ENCODE data around the gene VPS37C.

The VPS37C gene

GRCh38 chr11:61152816-61153592, 8.2 kb downstream of the VPS37C start:
- no peak for DNase-seq

DNA sequence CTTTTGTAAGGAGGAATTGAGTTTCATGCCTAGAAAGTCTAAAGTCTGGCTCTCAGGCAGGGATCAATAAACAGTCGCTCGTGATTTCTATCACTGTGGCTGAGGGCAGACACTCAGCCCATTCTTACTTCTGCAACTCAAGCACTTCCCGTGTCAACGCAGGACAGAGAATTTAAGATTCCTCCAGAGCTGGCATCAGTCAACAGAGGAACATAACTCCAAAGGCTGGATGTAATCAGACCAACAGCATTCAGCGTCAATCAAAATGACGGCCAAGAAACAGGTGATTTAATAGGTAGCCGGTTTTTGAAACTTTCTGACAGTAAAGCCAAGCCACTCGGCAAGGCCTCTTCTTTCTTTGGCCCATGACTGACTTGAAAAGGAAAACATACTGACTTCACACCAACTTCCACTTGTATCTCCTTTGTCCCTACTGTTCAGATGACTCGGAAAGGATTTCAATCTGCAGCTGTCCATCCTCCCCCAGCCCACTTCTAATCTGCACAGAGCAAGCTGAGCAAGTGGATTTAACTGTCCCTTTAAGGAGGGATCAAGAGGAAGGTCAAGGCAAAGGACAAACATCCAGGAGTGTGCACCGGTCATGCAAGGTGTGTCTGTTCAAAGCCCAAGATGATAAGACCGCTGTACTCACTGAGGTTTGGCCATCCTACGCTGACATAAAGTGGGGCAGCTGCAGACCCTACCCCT, 9.5 kb downstream of the VPS37C start:
- no peak for DNase-seq

GRCh38 chr11:61150706-61151544, 10.3 kb downstream of the VPS37C start:
- no peak for DNase-seq

GRCh38 chr11:61149624-61150615, 11.3 kb downstream of the VPS37C start:
- DNase-seq: no peak

- no peak for DNase-seq
These were observed 13.2 kb downstream of the VPS37C start for GRCh38 chr11:61147791-61148620.

GRCh38 chr11:61147271-61147670, 14.0 kb downstream of the VPS37C start:
- no peak for DNase-seq

GRCh38 chr11:61146416-61146815, 14.8 kb downstream of the VPS37C start:
- no peak for DNase-seq

DNA sequence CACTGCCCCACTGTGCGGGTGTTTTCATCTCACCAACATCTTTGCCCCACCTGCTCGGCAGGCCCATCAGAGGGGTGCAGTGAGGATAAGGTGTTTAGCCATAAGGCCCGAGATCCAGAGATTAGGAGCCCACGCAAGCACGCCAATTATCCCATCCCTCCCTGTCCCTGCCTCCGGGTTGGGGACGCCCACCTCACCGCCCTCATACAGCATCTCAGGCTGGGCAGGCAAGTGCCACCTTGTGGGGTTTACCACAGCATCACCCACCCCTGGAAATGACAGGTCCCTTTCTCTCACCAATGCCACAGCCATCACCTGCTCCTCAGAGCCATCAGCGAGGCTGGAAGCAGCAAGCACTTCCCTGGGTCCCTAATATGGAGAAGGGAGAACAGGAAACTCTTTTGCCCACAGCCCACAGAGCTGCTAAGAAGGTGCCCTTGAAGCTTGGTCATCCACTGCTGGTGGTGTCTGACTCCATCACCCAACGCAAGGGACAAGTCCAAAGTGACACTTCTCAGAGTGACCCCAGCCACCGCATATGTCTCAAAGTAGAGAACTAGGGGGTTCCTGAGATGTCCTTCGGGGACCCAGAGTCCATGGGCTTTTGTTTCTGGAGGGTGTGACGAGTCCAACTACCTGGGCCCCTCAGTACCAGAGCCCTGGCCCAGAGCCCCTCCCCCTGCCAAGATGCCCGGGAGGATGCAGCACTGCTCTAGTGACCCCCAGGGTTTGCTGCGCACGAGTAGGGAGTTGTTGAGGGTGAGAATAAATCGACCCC, 15.8 kb downstream of the VPS37C start:
- no peak for DNase-seq

GRCh38 chr11:61144511-61145179, 16.6 kb downstream of the VPS37C start:
- DNase-seq: no peak

DNA sequence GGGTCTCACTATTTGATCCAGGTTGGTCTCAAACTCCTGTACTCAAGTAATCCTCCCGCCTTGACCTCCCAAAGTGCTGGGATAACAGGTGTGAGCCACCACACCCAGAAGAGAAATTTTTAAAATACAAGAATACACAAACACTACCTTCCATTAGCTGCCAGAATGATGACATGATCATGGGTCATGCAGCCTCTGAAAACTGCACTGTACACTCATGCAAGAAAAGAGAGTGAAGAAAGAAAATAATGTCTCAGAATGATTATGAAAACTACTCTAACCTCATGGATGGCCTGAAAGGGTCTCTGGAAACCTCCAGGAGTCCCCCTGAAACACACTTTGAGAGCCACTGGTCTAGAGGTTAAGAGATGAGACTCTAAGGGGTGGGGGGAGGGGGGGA, 18.8 kb downstream of the VPS37C start:
- no peak for DNase-seq

- DNase-seq: no peak
These were observed 19.6 kb downstream of the VPS37C start for GRCh38 chr11:61141601-61142028.

DNA sequence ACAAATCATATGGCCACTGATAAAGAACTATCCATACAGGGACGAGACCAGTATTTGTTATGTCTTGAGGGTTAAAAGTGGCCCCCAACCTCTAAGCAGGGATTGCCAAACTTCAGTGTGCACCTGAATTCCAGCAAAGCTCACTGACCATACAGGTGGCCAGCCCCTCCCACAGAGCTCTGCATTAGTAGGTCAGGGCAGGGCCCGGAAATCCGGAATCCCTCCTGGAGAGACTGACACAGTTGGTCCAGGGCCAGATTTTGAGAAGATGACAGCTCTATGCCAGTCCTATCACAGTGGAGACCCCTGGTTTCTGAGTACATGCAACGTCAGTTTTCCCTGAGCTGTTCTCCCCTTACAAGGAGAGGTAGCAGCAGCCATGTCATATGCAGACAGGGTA, 20.8 kb downstream of the VPS37C start:
- DNase-seq: no peak

GRCh38 chr11:61139387-61139786, 21.8 kb downstream of the VPS37C start:
- DNase-seq: no peak

GRCh38 chr11:61138935-61139334, 22.3 kb downstream of the VPS37C start:
- no peak for DNase-seq

DNA sequence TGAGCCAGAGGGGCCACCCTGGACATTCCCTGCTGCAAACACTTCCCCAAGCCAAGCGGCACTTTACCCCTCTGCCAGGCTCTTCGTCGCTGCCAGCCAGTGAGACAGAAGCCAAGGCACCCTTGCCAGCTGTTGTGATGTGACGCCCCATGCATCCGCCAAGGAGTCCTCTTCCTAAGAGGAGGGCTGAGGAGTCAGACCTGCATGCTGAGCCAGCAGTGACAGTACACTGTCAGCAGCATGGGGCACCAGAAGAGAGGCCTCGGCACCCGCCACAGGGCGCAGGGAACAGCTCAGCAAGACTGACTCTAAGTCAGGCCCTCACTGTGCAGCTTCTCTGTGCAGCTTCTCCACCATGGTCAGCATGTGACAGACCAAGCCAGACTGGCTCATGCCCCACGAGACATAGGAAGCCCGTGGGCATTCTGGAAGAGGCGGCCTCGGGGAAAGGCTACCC, 26.4 kb downstream of the VPS37C start:
- no peak for DNase-seq

DNA sequence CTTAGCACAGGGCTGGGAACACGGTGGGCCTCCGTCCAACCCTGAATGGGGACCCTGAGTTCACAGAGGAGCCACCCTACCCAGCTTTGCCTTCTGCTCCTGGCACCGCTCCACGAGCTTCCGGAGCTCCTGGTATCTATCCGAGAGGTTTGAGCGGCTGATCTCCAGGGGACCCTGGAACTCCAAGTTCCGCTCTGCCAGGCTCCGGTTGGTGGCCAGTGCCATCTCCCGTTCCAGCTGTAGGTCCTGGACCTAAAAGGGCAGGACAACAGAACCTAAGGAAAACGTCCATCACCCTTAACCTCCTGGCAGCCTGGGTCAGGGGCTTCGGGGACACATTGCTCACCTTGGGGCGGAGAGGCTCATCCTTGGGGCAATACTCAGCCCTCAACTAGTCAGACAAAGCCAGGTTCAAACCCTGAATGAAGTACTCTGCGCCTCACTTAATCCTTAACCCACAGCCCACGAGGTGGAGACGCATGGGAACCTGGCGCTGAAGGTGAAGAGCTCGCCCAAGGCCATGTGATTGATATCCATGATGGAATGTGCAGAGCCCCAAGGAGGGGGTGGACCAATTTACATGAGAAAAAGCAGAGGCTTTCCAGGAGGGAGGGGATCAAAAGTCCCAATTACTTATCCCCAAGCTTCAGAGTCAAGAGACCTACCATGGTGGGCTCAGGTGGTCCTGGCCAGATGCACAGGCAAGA, 27.1 kb downstream of the VPS37C start:
- DNase-seq: no peak

GRCh38 chr11:61133145-61133544, 28.1 kb downstream of the VPS37C start:
- no peak for DNase-seq

- no peak for DNase-seq
These were observed 28.6 kb downstream of the VPS37C start for GRCh38 chr11:61132646-61133045.

GRCh38 chr11:61131998-61132555, 29.1 kb downstream of the VPS37C start:
- no peak for DNase-seq
